Loucy (cell line): ENCODE data around the gene RPUSD1.

Source experiments
- H2AFZ ChIP-seq: fragments of 200-600 bp; sonication (generic); 2 replicates; pipeline ENCODE4 v1.6.0; 2016; ENCODE audit warnings: antibody characterized with exemption, mild to moderate bottlenecking, low read length, moderate library complexity
- H3F3A ChIP-seq: fragments of 200-600 bp; 2 replicates; pipeline ENCODE4 v1.6.0; 2016; ENCODE audit warnings: antibody characterized with exemption, low read depth, mild to moderate bottlenecking
- H3K27me3 ChIP-seq: fragments of 200-600 bp; sonication (generic); 2 replicates; pipeline ENCODE4 v1.6.1; 2014; ENCODE audit warnings: low read length, mild to moderate bottlenecking; ENCODE audit not compliant: insufficient read depth, poor library complexity, severe bottlenecking
- H3K36me3 ChIP-seq: fragments of 200-600 bp; sonication (generic); 2 replicates; pipeline ENCODE4 v1.6.1; 2016; ENCODE audit warnings: low read length; ENCODE audit not compliant: insufficient read depth
- H3K4me1 ChIP-seq: fragments of 200-600 bp; sonication (generic); 2 replicates; pipeline ENCODE4 v1.5.1; 2014; ENCODE audit warnings: low read length, mild to moderate bottlenecking; ENCODE audit not compliant: insufficient read depth, poor library complexity, severe bottlenecking
- H3K4me2 ChIP-seq: fragments of 200-600 bp; sonication (generic); 2 replicates; pipeline ENCODE4 v1.6.0; 2014; ENCODE audit warnings: antibody characterized with exemption, low read length, low read depth, mild to moderate bottlenecking; ENCODE audit not compliant: poor library complexity, severe bottlenecking
- H3K4me3 ChIP-seq: fragments of 200-600 bp; sonication (generic); 2 replicates; pipeline ENCODE4 v1.5.1; 2014; ENCODE audit warnings: low read length, mild to moderate bottlenecking, mixed read lengths; ENCODE audit not compliant: poor library complexity, severe bottlenecking
- H3K79me2 ChIP-seq: fragments of 200-600 bp; sonication (generic); 2 replicates; pipeline ENCODE4 v1.6.1; 2014; ENCODE audit warnings: low read length; ENCODE audit not compliant: insufficient read depth
- H3K9ac ChIP-seq: fragments of 200-600 bp; sonication (generic); 2 replicates; pipeline ENCODE4 v1.6.0; 2014; ENCODE audit warnings: mild to moderate bottlenecking, low read depth, low read length, moderate library complexity; ENCODE audit not compliant: poor library complexity, severe bottlenecking
- H3K9me2 ChIP-seq: fragments of 200-600 bp; sonication (generic); replicated peaks from 2 replicates; pipeline ENCODE4 v1.6.1; 2016; ENCODE audit warnings: low read depth, low read length, mixed read lengths
- H3K9me3 ChIP-seq: fragments of 200-600 bp; sonication (generic); 2 replicates; pipeline ENCODE4 v1.6.1; 2014; ENCODE audit warnings: mild to moderate bottlenecking, antibody characterized with exemption, low read length, low read depth; ENCODE audit not compliant: insufficient read depth
- H4K20me1 ChIP-seq: fragments of 200-600 bp; sonication (generic); 2 replicates; pipeline ENCODE4 v1.6.0; 2014; ENCODE audit warnings: antibody characterized with exemption, low read length, mild to moderate bottlenecking; ENCODE audit not compliant: insufficient read depth, poor library complexity, severe bottlenecking
- EZH2phosphoT487 ChIP-seq: fragments of 200-600 bp; IDR thresholded peaks from 2 replicates; pipeline ENCODE4 v1.6.1; 2018; ENCODE audit warnings: antibody characterized with exemption, mild to moderate bottlenecking, moderate library complexity, borderline replicate concordance
- TF ChIP-seq, protein P1 (sequence below): fragments of 200-600 bp; sonication (generic); conservative IDR thresholded peaks from 2 replicates; pipeline ENCODE4 v1.5.1; 2014; ENCODE audit warnings: mild to moderate bottlenecking, antibody characterized with exemption, low read length

RPUSD1 gene

DNA sequence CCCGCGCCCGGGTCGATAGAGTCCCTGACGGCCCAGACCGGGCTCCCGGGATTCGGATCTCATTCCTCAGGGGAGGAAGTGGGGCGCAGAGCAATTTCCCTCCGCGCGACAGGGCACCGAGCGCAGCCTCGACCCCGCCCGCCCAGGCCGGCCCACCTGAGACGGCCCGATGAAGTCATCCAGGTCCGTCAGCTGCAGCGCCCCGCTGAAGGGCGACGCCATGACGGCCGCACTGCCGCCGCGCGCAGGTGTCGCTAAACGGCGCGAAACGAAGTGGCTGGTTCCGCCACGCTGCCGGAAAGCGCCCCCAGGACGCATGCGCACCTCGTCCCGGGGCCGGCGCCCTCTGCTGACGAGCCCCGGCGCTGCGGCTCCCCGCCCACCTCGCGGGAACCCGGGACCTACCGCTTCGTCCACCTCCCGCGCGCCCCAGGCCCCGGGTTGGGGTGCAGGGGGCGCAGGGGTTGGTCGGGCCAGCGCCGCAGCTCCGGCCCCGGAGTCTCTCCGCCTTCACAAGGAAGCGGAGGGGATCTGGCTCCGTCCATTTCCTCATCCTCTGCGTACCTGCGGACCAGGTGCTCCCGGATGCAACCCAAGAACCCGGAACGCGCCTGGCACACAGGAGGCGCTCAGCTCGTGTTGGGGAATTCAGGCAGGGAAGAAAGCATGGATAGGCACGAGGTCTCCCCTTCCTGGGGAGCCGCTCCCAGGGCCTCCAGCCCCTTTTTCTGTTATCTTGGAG is 47.2 kb downstream of the RPUSD1 start, which contains the start of gene CIAO3:
Gene CIAO3, minus strand, starts transcription at position 234 of the 742 bp plus-strand sequence. Its CDS starts 12 bp downstream, at position 222.
- no peak for TF ChIP-seq EZH2phosphoT487
- TF ChIP-seq, protein P1, sequence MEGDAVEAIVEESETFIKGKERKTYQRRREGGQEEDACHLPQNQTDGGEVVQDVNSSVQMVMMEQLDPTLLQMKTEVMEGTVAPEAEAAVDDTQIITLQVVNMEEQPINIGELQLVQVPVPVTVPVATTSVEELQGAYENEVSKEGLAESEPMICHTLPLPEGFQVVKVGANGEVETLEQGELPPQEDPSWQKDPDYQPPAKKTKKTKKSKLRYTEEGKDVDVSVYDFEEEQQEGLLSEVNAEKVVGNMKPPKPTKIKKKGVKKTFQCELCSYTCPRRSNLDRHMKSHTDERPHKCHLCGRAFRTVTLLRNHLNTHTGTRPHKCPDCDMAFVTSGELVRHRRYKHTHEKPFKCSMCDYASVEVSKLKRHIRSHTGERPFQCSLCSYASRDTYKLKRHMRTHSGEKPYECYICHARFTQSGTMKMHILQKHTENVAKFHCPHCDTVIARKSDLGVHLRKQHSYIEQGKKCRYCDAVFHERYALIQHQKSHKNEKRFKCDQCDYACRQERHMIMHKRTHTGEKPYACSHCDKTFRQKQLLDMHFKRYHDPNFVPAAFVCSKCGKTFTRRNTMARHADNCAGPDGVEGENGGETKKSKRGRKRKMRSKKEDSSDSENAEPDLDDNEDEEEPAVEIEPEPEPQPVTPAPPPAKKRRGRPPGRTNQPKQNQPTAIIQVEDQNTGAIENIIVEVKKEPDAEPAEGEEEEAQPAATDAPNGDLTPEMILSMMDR: peak; percentile 50
- H3F3A ChIP-seq: no peaks in the 10 kb centered on the region
- H3K79me2 ChIP-seq: peaks cover 7% of the 10 kb centered on the region; the same call in 1 of the 2 replicates
- no peaks in the 10 kb centered on the region for H3K36me3 ChIP-seq
- no peaks in the 10 kb centered on the region for H3K9me2 ChIP-seq
- no peaks in the 10 kb centered on the region for H3K4me1 ChIP-seq
- no peaks in the 10 kb centered on the region for H3K9me3 ChIP-seq
- H3K9ac ChIP-seq: peak within 1 kb of the TSS; percentile 82
- no peaks in the 10 kb centered on the region for H4K20me1 ChIP-seq
- peak within 1 kb of the TSS; percentile 83 for H2AFZ ChIP-seq
- no peaks in the 10 kb centered on the region for H3K27me3 ChIP-seq
- H3K4me3 ChIP-seq: peak within 1 kb of the TSS; percentile 82
- H3K4me2 ChIP-seq: peak within 1 kb of the TSS; percentile 77

DNA sequence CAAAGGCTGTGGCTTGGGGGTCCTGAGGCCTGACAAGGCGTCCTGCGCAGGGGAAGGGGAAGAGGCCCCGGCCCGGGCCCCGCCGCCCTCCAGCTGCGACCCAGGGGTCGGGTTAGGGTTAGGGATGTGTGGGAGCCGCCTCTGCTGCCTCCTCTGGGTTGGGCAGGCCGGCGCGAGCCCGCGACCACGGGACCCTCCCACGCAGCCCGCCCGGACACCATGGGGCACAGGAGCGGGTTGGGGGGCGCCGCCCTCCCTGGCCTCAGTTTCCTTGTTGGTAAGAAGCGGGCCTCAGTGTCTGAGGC is 47.8 kb downstream of the RPUSD1 start:
- peak overlapping the region; percentile 73 for H3K4me2 ChIP-seq
- no peaks in the 10 kb centered on the region for H3F3A ChIP-seq
- no peaks in the 10 kb centered on the region for H3K9me2 ChIP-seq
- no peaks in the 10 kb centered on the region for H3K27me3 ChIP-seq
- peak overlapping the region; percentile 83 for H2AFZ ChIP-seq
- TF ChIP-seq EZH2phosphoT487: no peak
- TF ChIP-seq, protein P1: no peak
- peak overlapping the region; percentile 82 for H3K9ac ChIP-seq
- no peaks in the 10 kb centered on the region for H3K4me1 ChIP-seq
- no peaks in the 10 kb centered on the region for H3K36me3 ChIP-seq
- peak overlapping the region; percentile 82 for H3K4me3 ChIP-seq
- H4K20me1 ChIP-seq: no peaks in the 10 kb centered on the region
- H3K79me2 ChIP-seq: peaks cover 7% of the 10 kb centered on the region; the same call in 1 of the 2 replicates
- H3K9me3 ChIP-seq: no peaks in the 10 kb centered on the region

- no peaks in the 10 kb centered on the region for H3K9me3 ChIP-seq
- peak overlapping the region; percentile 82 for H3K4me3 ChIP-seq
- H2AFZ ChIP-seq: peak overlapping the region; percentile 83; the same call in 1 of the 2 replicates
- peaks cover 7% of the 10 kb centered on the region; the same call in 1 of the 2 replicates for H3K79me2 ChIP-seq
- no peaks in the 10 kb centered on the region for H3K27me3 ChIP-seq
- no peak for TF ChIP-seq EZH2phosphoT487
- TF ChIP-seq, protein P1: no peak
- no peaks in the 10 kb centered on the region for H3K4me1 ChIP-seq
- no peaks in the 10 kb centered on the region for H3F3A ChIP-seq
- no peaks in the 10 kb centered on the region for H3K9me2 ChIP-seq
- H3K36me3 ChIP-seq: no peaks in the 10 kb centered on the region
- H3K9ac ChIP-seq: peak overlapping the region; percentile 82
- H4K20me1 ChIP-seq: no peaks in the 10 kb centered on the region
- H3K4me2 ChIP-seq: peak overlapping the region; percentile 73
Measured at GRCh38 chr16:739560-740458, 48.4 kb downstream of the RPUSD1 start.
